Common myeloid progenitor, CD34-positive (primary cell): ENCODE measurements around the gene ZNF74.
"Not testable (repeated sequence)": the region's sequence is repeated elsewhere in the genome, so short reads cannot be mapped to it uniquely, and the experiment has no call there.

ENCODE experiments used
- CTCF ChIA-PET: fragments of 350-600 bp; sonication (Branson Sonifier 250); formaldehyde crosslinking; loops from one replicate; lab custom pipeline; 2021; ENCODE audit warnings: antibody characterized with exemption; lab: Charles Lee
- POLR2A ChIA-PET: fragments of 350-600 bp; sonication (Branson Sonifier 250); formaldehyde crosslinking; loops from one replicate; lab custom pipeline; 2021; ENCODE audit warnings: antibody characterized with exemption; lab: Charles Lee
- DNase-seq, 3 donors: peaks; one replicate each; pipeline versions ENCODE4 v3.0.0 to v3.0.0-alpha.2; 2013
- H3K27ac ChIP-seq, 2 experiments: 1 replicate in 1 of 2; 2 replicates in 1 of 2; pipeline ENCODE4 v1.7.0; 2013; ENCODE audit warnings: inconsistent platforms in 2 of 2, low read length in 2 of 2, mild to moderate bottlenecking in 2 of 2, low read depth in 1 of 2, moderate library complexity in 1 of 2; ENCODE audit not compliant: severe bottlenecking in 2 of 2, insufficient read depth in 1 of 2, poor library complexity in 1 of 2
- H3K27me3 ChIP-seq, 5 experiments: replicated peaks in 2 of 5; 1 replicate in 3 of 5; 2 replicates in 2 of 5; pipeline versions ENCODE4 v1.6.1 to v1.7.0; 2013; ENCODE audit warnings: low read length in 4 of 5, mild to moderate bottlenecking in 2 of 5, moderate library complexity in 2 of 5, inconsistent platforms in 1 of 5; ENCODE audit not compliant: insufficient read depth in 5 of 5, control insufficient read depth in 4 of 5
- H3K36me3 ChIP-seq, 4 experiments: 1 replicate in 2 of 4; 2 replicates in 2 of 4; pipeline versions ENCODE4 v1.6.1 to v1.7.0; 2013; ENCODE audit warnings: low read length in 3 of 4, control low read depth in 1 of 4, mild to moderate bottlenecking in 1 of 4; ENCODE audit not compliant: control insufficient read depth in 4 of 4, insufficient read depth in 4 of 4
- H3K4me1 ChIP-seq, 4 experiments: 1 replicate in 3 of 4; 2 replicates in 1 of 4; pipeline versions ENCODE4 v1.6.1 to v1.7.1; 2013; ENCODE audit warnings: low read length in 3 of 4, mild to moderate bottlenecking in 3 of 4, control low read depth in 1 of 4, inconsistent platforms in 1 of 4, moderate library complexity in 1 of 4; ENCODE audit not compliant: control insufficient read depth in 4 of 4, insufficient read depth in 4 of 4; ENCODE audit errors: control extremely low read depth in 1 of 4
- H3K4me3 ChIP-seq, 7 experiments: 1 replicate in 4 of 7; 2 replicates in 3 of 7; pipeline versions ENCODE4 v1.5.1 to v1.7.0; 2013; ENCODE audit warnings: mild to moderate bottlenecking in 7 of 7, low read length in 6 of 7, moderate library complexity in 6 of 7, inconsistent platforms in 2 of 7, low read depth in 2 of 7, control low read depth in 1 of 7; ENCODE audit not compliant: insufficient read depth in 4 of 7, control insufficient read depth in 1 of 7; ENCODE audit errors: extremely low read depth in 1 of 7
- H3K9me3 ChIP-seq, 5 experiments: 1 replicate in 4 of 5; 2 replicates in 1 of 5; pipeline versions ENCODE4 v1.6.1 to v1.7.1; 2013; ENCODE audit warnings: low read length in 4 of 5, mild to moderate bottlenecking in 2 of 5, inconsistent platforms in 1 of 5, low read depth in 1 of 5, moderate library complexity in 1 of 5; ENCODE audit not compliant: control insufficient read depth in 4 of 5, insufficient read depth in 2 of 5; ENCODE audit errors: control extremely low read depth in 1 of 5
- WGBS: methylation state at CpG from one replicate; pipeline ENCODE4 v1.1.5; 2013; ENCODE audit not compliant: insufficient coverage; 5-methylcytosine and 5-hydroxymethylcytosine counted together

ZNF74 gene

DNA sequence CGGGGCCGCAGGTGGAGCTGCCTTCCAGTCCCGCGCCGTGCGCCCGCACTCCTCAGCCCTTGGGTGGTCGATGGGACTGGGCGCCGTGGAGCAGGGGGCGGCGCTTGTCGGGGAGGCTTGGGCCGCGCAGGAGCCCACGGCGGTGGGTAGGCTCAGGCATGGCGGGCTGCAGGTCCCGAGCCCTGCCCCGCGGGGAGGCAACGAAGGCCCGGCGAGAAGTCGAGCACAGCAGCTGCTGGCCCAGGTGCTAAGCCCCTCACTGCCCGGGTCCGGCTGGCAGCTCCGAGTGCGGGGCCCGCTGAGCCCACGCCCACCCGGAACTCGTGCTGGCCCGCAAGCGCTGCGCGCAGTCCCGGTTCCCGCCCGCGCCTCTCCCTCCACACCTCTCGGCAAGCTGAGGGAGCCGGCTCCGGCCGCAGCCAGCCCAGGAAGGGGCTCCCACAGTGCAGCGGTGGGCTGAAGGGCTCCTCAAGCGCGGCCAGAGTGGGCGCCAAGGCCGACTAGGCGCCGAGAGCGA is 1.5 kb upstream of the ZNF74 start:
- CTCF ChIA-PET = interaction anchor here (0.6 to 1.3 kb wide), 2 partner anchors 11 to 26 kb away, joined by 3 read pairs; no protein-coding TSS in a partner anchor
- H3K27ac ChIP-seq, H3K9me3 ChIP-seq, POLR2A ChIA-PET, DNase-seq, H3K4me3 ChIP-seq, H3K36me3 ChIP-seq, H3K27me3 ChIP-seq: not testable (repeated sequence)
- H3K4me1 ChIP-seq = peaks cover 3 to 34% (median 31%) of the 10 kb centered on the region in 4 experiments
- 98% methylated on average over 51 of the region's 53 CpGs for WGBS

DNA sequence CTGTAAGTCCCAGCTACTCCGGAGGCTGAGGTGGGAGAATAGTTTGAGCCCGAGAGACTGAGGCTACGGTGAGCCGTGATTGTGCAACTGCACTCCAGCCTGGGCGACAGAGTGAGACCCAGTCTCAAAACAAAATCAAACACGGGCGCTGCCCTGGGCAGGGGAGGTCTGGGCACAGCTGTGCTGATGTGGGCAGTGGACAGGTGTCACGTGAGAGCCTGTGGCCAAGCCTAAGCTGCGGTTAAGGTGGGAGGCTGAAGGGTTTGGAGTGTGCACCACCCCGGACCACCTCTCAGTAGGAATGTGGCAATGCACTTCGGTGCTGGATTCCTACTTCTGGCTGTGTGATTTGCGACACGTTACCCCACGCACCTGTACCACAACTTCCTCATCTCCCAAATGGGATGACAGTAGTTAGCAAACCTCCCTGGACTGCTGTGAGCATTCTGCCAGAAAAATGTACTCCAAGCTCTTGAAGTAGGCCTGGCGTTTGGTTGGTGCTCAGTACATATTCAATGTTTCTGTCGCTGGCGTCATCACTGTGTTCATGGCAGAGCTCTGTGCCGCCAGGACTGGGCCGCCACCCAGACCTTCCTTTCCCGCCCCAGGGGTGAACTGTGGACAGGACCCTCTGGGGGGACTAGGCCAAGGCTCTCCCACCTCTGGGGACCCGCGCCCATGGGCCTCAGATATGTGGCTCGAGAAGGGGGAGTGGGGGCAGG is 807 bp upstream of the ZNF74 start:
- Histone ChIP-seq H3K4me3 (peak overlapping the region; percentile 67 to 93 (median 79)), H3K27ac (peak overlapping the region; percentile 64 to 85), H3K36me3 (peaks cover 0 to 3% (median 0%) of the 10 kb centered on the region in 4 experiments), H3K4me1 (peaks cover 3 to 34% (median 31%) of the 10 kb centered on the region in 4 experiments), H3K9me3 (peaks cover 0 to 4% (median 0%) of the 10 kb centered on the region in 5 experiments), H3K27me3 (no peaks in the 10 kb centered on the region)
- 99% methylated on average over 20 of the region's 23 CpGs for WGBS
- DNase-seq = peak in 2 of 3 donors; percentile 35 to 40
- CTCF ChIA-PET = interaction anchor here (1.0 to 1.7 kb wide), 3 partner anchors 31 to 153 kb away, joined by 3 to 6 read pairs (median 3); partner anchors contain the start of gene DGCR6L
- POLR2A ChIA-PET = no interaction called here

DNA sequence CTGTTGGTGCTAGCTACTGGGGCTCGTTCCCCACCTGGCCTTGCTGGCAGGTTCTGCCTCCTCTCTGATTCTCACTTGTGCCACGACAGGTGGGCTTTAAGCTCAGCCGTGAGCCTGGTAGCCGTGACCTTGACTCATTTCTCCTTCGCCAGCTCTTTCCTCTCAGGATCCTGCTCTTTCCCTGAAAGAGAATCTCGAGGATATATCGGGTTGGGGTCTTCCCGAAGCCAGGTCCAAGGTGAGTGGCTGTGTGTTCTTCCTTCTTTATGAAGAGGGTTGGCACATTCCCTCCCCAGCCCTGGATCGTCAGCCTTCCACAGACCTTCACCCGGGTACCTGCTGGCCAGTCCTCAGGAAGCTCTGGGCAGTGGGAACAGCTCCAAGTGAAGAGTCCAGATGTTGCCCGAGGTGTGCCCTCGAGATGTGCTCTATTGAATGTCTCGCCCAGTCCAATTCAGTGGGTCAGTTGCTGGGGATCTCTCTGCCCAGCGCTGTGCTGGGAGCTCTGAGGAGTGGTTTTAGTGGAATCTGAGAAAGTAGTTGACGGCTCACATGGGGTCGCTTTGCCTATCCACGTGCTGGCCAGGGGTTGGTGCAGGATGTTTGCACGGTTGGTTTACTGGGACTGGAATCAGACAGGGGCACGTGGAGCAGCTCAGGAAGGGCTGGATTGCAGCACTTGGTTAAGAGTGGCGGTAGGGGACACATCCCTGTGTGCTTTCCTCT is 1.4 kb downstream of the ZNF74 start:
- WGBS = 80% methylated on average over 20 of the region's 20 CpGs
- H3K9me3 ChIP-seq = no peaks in the 10 kb centered on the region
- H3K27me3 ChIP-seq = no peaks in the 10 kb centered on the region
- peak overlapping the region in 5 of 7 experiments; percentile 4 to 93 (median 82) for H3K4me3 ChIP-seq
- DNase-seq = peak in 1 of 3 donors; percentile 29
- peaks cover 3 to 34% (median 31%) of the 10 kb centered on the region in 4 experiments for H3K4me1 ChIP-seq
- H3K36me3 ChIP-seq = peaks cover under 1 to 3% (median 2%) of the 10 kb centered on the region in 4 experiments
- ChIA-PET CTCF (interaction anchor here (1.3 kb wide), 1 partner anchor 23 kb away, joined by 3 read pairs; no protein-coding TSS in a partner anchor), POLR2A (no interaction called here)
- H3K27ac ChIP-seq = no peak overlapping the region

DNA sequence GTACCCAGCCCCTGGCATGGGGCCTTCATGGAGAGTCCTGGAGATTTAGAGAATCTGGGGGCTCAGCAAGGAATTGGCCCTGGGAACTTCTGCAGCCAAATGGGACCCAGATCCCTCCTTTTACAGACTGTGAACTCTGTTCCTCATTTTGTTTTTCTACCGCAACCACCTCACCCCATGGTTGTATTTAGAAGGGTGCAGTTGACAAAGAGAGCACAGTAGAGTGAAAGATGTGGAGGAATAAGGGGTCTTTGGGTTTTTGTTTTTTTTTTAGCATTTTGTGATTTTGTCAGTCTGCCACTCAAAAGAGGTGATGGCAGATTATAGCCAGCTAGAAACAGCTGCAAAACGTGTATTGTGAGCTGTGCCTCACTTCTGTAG is 1.9 kb downstream of the ZNF74 start:
- peak overlapping the region in 3 of 7 experiments; percentile 5 to 43 (median 41) for H3K4me3 ChIP-seq

DNA sequence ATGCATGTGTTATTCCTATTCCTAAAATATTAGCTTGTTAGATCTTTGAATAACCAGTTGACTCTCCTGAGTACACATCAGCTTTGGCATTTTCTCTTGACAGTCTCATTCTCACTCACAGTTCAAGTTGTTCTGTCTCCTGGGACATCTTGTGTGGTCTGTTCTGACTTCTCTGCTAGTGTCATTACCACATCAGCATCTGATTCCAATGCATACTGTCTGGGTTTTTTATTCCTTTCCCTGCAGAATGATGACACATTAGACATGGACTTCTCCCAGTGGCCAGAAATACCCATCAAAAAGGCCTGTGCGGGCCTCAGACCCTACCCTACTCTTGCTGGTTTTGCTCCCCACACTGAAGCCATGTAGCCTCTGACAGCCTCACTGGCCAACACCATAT is 2.7 kb downstream of the ZNF74 start:
- WGBS = 100% methylated on average over 1 of the region's 1 CpG
- CTCF ChIA-PET = interaction anchor here (0.9 to 1.3 kb wide), 3 partner anchors 12 to 21 kb away, joined by 3 read pairs; no protein-coding TSS in a partner anchor

More for the DNA sequence above, 1.9 kb downstream of the ZNF74 start:
- POLR2A ChIA-PET = no interaction called here
- DNase-seq = peak in 2 of 3 donors; percentile 52 to 59
- peaks cover 3 to 34% (median 31%) of the 10 kb centered on the region in 4 experiments for H3K4me1 ChIP-seq
- H3K27me3 ChIP-seq = no peaks in the 10 kb centered on the region
- 45% methylated on average over 1 of the region's 2 CpGs for WGBS
- peaks cover 3 to 8% (median 5%) of the 10 kb centered on the region in 4 experiments for H3K36me3 ChIP-seq
- H3K9me3 ChIP-seq = no peaks in the 10 kb centered on the region
- H3K27ac ChIP-seq = no peak overlapping the region
- CTCF ChIA-PET = interaction anchor here (1.2 to 1.3 kb wide), 2 partner anchors 12 to 22 kb away, joined by 3 read pairs; no protein-coding TSS in a partner anchor

DNA sequence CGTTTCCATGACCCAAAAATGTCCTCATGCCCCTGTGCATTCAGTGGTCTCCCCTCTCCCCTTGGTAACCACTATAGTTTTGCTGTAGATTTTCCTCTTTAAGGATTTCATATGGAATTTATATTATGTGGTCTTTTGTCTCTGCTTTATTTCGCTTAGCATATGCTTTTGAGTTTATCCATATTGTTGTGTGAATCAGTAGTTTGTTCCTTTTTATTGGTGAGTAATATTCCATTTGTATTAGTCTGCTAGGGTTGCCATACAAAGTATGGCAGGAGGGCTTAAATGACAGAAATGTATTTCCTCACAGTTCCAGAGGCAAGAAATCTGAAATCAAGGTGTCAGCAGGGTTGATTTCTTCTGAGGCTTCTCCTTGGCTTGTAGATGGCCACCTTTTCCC is 3.5 kb downstream of the ZNF74 start:
- Histone ChIP-seq H3K27ac (no peak overlapping the region), H3K27me3 (no peaks in the 10 kb centered on the region), H3K4me3 (no peak overlapping the region), H3K36me3 (peaks cover 7 to 22% (median 11%) of the 10 kb centered on the region in 4 experiments), H3K4me1 (peaks cover 3 to 34% (median 31%) of the 10 kb centered on the region in 4 experiments), H3K9me3 (no peaks in the 10 kb centered on the region)
- ChIA-PET POLR2A (no interaction called here), CTCF (no interaction called here)
- DNase-seq = no peak
- WGBS = 71% methylated on average over 1 of the region's 2 CpGs

More for the DNA sequence above, 2.7 kb downstream of the ZNF74 start:
- no peaks in the 10 kb centered on the region for H3K27me3 ChIP-seq
- peaks cover 3 to 34% (median 31%) of the 10 kb centered on the region in 4 experiments for H3K4me1 ChIP-seq
- no peak overlapping the region for H3K27ac ChIP-seq
- DNase-seq = no peak
- POLR2A ChIA-PET = interaction anchor here (0.7 kb wide), 1 partner anchor 26 kb away, joined by 3 read pairs; no protein-coding TSS in a partner anchor
- H3K9me3 ChIP-seq = no peaks in the 10 kb centered on the region
- H3K4me3 ChIP-seq = no peak overlapping the region
- H3K36me3 ChIP-seq = peaks cover 3 to 15% (median 10%) of the 10 kb centered on the region in 4 experiments
